ENCODE measurements around the gene RNF181. TPM values are rescaled to one million over a fixed set of nuclear protein-coding genes. Genes with fewer than 3 reads are reported as not detected.
"Not testable (repeated sequence)": the region's sequence is repeated elsewhere in the genome, so short reads cannot be mapped to it uniquely, and the experiment has no call there.

Gene RNF181
- total RNA-seq, 6 experiments from 2014 or later: 54.5 to 123 (median 66.6) TPM

GRCh38 chr2:85613717-85614515 lies 18.4 kb downstream of the RNF181 start:
- DNase-seq: no peak
- TF ChIP-seq, protein P1, sequence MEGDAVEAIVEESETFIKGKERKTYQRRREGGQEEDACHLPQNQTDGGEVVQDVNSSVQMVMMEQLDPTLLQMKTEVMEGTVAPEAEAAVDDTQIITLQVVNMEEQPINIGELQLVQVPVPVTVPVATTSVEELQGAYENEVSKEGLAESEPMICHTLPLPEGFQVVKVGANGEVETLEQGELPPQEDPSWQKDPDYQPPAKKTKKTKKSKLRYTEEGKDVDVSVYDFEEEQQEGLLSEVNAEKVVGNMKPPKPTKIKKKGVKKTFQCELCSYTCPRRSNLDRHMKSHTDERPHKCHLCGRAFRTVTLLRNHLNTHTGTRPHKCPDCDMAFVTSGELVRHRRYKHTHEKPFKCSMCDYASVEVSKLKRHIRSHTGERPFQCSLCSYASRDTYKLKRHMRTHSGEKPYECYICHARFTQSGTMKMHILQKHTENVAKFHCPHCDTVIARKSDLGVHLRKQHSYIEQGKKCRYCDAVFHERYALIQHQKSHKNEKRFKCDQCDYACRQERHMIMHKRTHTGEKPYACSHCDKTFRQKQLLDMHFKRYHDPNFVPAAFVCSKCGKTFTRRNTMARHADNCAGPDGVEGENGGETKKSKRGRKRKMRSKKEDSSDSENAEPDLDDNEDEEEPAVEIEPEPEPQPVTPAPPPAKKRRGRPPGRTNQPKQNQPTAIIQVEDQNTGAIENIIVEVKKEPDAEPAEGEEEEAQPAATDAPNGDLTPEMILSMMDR (IDR thresholded peaks at IDR 0.05): no peak
- no peak for TF ChIP-seq POLR2A (IDR thresholded peaks at IDR 0.05)
- Histone ChIP-seq H3K4me1 (peaks cover 0 to 31% (median 5%) of the 10 kb centered on the region in 4 donors), H3K27ac (no peak overlapping the region), H3K4me3 (no peak overlapping the region), H3K36me3 (peaks cover 0 to 5% (median 1%) of the 10 kb centered on the region in 4 donors), H3K9me3 (no peaks in the 10 kb centered on the region), H3K27me3 (no peaks in the 10 kb centered on the region)
- WGBS (ENCODE audit: insufficient coverage, low coverage, low lambda C conversion rate, missing lambda C conversion rate): 75% methylated on average over 10 of the region's 10 CpGs
- intact Hi-C loops (cut with DNase I): no loop called here
- no peak for ATAC-seq

GRCh38 chr2:85614757-85615156 lies 19.2 kb downstream of the RNF181 start:
- H3K9me3 ChIP-seq; DNase-seq; H3K36me3 ChIP-seq; H3K27ac ChIP-seq; H3K4me3 ChIP-seq; intact Hi-C loops (cut with DNase I); ATAC-seq; H3K27me3 ChIP-seq: not testable (repeated sequence)
- peaks cover 0 to 31% (median 5%) of the 10 kb centered on the region in 4 donors for H3K4me1 ChIP-seq
- 92% methylated on average over 2 of the region's 7 CpGs for WGBS (ENCODE audit: insufficient coverage, low coverage, low lambda C conversion rate, missing lambda C conversion rate)

DNA sequence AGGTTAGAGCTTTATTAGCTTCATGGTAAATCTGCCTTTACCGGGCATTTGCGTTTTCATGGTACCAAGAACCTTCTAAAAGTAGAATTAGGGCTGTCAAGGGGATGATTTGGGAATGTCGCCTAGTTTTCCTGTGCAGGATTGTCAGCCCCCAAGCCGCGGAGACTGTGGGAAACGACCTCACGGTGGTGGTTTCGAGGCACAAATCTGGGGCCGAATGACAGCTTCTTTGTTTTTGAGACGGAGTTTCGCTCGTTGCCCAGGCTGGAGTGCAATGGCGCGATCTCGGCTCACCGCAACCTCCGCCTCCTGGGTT lies 19.8 kb downstream of the RNF181 start:
- H3K4me1 ChIP-seq: peaks cover 0 to 28% (median 5%) of the 10 kb centered on the region in 4 donors
- DNase-seq (no peak), ATAC-seq (no peak)
- peak overlapping the region; percentile 73 to 100 (median 99) for H3K4me3 ChIP-seq
- H3K9me3 ChIP-seq: no peaks in the 10 kb centered on the region
- intact Hi-C loops (cut with DNase I): no loop called here
- peaks cover 0 to 16% (median 0%) of the 10 kb centered on the region in 4 donors for H3K36me3 ChIP-seq
- TF ChIP-seq, protein P1 (IDR thresholded peaks at IDR 0.05): no peak
- peak overlapping the region in 2 of 3 donors; percentile 52 to 71 for H3K27ac ChIP-seq
- no peaks in the 10 kb centered on the region for H3K27me3 ChIP-seq
- WGBS (ENCODE audit: insufficient coverage, low coverage, low lambda C conversion rate, missing lambda C conversion rate): 100% methylated on average over 3 of the region's 17 CpGs

- DNase-seq; H3K9me3 ChIP-seq; H3K27ac ChIP-seq; H3K27me3 ChIP-seq; intact Hi-C loops (cut with DNase I); ATAC-seq; H3K4me3 ChIP-seq: not testable (repeated sequence)
- WGBS (ENCODE audit: insufficient coverage, low coverage, low lambda C conversion rate, missing lambda C conversion rate): 82% methylated on average over 4 of the region's 5 CpGs
- Histone ChIP-seq H3K36me3 (peaks cover 0 to 37% (median 14%) of the 10 kb centered on the region in 4 donors), H3K4me1 (peaks cover 0 to 17% (median 5%) of the 10 kb centered on the region in 4 donors)
These were observed 22.2 kb downstream of the RNF181 start for GRCh38 chr2:85617723-85618122.

DNA sequence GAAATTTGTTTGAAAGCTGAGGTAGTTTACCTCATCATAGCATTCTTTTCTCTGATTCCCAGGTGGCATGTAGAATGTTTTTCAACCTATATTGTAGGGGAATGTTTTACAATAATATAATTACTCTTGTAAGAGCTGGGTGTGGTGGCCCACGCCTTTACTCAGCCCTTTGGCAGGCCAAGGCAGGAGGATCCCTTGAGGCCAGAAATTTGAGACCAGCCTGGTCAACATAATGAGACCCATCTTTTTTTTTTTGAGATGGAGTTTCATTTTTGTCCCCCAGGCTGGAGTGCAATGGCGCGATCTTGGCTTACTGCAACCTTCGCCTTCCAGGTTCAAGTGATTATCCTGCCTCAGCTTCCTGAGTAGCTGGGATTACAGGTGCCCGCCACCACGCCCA lies 24.1 kb downstream of the RNF181 start:
- no peak overlapping the region for H3K4me3 ChIP-seq
- TF ChIP-seq POLR2A (IDR thresholded peaks at IDR 0.05): no peak
- TF ChIP-seq, protein P1 (IDR thresholded peaks at IDR 0.05): no peak
- H3K9me3 ChIP-seq: no peaks in the 10 kb centered on the region
- peaks cover 0 to 17% (median 5%) of the 10 kb centered on the region in 4 donors for H3K4me1 ChIP-seq
- ATAC-seq (no peak), DNase-seq (no peak)
- WGBS (ENCODE audit: insufficient coverage, low coverage, low lambda C conversion rate, missing lambda C conversion rate): 95% methylated on average over 6 of the region's 6 CpGs
- no peaks in the 10 kb centered on the region for H3K27me3 ChIP-seq
- H3K27ac ChIP-seq: no peak overlapping the region
- peaks cover 0 to 56% (median 26%) of the 10 kb centered on the region in 4 donors for H3K36me3 ChIP-seq
- intact Hi-C loops (cut with DNase I): no loop called here

All from right lobe of liver (tissue), 6 donors.